Stimulated activated CD4-positive, alpha-beta T cell treated with anti-CD3 and anti-CD28 coated beads, TNF-alpha, amount 100 ng/mL, for 24 hours (primary cell): ENCODE results near the gene HABP2.

Experiments
- DNase-seq, 3 experiments: peaks; one replicate each; pipeline ENCODE4 v3.0.0-alpha.2; 2020; ENCODE audit warnings: low read depth in 3 of 3

Gene HABP2

DNA sequence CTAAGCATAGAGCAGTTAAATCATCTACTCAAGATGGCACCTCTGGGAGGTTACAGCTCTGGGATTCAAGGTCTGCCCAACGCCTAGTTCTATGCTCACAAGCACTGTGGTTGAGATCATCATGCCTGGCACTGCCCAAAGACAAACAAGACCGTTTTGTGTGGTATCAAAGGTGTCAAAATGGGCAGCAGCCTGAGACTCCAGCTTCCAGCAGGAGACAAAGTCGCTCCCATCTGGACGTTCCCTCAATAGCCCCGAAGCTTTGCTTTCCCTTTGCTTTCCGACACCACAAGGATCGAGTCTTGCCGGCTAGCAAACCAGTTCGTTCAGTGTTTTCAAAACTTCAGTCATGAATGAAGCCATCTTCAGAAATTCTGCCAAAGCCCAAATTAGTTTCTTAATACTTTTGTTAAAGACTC, 5.1 kb downstream of the HABP2 start:
- DNase-seq, result no peak

DNA sequence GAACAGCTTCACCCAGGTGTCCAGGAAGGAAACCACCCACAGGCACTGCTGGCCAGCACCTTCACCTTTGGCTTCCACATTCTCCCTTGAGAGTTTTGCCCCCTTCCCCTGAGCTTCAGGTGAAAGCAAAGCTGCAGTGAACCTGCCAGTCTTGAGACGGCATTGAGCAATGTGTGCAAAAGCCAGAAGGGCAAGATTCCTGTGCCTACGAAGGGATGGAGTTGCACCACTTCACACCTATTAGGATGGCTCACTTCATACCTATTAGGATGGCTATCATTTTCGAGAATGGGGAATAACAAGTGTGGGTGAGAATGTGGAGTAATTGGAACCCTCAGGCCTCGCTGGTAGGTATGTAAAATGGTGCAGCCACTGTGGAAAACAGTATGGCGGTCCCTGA, 7.2 kb downstream of the HABP2 start:
- no peak for DNase-seq

DNA sequence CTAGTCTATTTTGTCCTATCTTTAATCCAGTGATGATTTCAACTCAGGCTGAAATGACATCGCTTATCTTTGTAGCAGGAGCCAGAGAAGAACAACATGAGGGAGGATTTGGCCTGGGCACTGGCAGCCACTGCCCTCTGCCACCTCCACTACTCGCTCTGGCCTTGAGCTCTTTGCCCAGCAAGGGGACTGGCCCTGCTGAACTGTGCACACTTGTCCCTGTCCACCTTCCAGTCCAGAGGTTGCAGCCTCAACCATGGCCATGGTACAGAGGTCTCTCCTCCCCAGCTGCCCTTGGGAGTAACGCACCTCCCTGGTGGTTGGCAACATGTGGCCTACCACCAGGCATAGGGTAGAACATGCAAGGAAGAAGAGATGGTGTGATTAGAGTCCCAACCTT, 8.4 kb downstream of the HABP2 start:
- DNase-seq, result no peak

DNA sequence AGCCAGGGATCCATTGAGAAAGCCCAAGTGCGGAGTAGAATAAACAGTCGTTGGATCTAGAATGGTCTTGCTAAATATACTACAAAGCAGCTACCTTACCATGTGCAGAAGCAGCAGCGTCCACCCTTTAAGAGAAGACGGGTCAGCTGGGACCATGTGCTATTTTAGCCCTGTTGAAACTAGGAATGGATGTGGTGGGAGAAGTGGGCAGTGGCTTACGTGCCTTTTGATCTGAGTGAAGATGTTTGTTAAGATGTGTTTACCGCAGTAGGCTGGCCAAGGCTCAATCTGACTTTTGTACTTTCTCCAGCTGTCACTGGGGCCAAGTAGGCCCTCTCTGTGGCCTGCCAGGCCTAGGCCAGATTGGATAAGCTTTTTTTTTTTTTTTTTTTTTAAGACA, 9.2 kb downstream of the HABP2 start:
- no peak for DNase-seq

DNA sequence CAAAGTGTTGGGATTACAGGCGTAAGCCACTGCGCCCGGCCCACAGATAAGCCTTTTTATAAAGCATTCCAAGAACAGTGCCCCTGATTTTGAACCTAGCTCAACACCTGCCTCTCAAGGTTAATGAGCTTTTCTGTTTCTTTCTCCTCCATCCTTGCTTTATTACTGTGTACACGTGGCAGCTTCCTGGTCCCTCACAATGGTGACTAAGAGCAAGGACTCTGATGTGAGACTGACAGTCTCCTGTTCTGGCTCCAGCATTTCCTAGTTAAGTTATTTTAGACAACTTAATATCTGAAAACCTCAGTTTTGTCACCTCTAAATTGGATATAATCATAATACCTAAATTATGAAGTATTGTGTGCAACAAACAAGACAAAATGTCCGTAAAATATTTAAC, 9.9 kb downstream of the HABP2 start:
- DNase-seq, result no peak

DNA sequence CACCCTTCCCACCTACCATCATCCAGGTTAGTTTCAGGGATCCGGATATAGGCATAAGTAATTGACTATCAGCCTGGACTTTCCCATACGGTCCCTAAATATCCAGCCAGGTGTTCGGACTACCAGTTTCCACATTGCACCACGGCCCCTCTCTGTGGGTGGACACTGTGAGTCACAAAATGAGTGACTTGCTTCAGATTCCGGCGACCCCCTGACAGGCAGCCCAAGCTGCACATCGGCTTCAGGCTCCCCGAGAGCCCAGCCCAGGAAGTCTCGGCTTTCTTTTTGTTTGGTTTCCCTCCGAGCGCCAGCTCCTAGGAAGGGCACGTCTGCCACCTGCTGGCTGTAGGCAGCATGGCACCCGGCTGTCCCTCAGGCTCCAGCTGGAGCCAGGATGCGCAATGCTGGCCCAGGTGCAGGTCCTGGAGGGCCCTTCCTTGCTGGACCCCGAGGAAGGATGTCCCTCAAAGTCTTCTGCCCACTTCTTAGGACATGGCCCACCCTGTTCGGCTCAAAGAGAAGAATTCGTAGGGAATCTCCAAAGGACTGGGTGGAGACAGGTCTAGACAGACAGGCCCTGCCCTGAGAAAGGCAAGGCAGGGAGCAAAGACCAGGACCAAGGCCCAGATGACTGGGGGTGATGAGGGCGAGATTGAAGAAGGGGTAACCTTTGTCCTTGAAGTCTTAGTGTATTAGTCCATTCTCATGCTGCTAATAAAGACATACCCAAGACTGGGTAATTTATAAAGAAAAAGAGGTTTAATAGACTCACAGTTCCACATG, 10.6 kb downstream of the HABP2 start:
- peak; percentile 40 to 69 (median 41) for DNase-seq

DNA sequence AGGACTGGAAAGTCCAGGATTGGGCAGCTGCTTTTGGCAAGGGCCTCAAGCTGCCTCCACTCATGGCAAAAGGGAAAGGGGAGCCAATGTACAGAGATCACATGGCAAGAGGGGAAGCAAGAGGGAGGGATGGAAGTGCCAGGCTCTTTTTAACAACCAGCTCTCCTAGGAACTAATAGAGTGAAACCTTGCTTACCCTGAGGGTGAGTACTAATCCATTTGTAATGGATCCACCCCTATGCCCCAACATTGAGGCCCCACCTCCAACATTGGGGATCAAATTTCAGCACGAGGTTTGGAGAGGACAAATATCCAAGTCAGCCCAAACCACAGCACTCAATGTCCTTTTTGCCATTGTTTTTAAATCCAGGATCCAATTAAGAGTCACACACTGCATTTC, 12.5 kb downstream of the HABP2 start:
- no peak for DNase-seq

DNA sequence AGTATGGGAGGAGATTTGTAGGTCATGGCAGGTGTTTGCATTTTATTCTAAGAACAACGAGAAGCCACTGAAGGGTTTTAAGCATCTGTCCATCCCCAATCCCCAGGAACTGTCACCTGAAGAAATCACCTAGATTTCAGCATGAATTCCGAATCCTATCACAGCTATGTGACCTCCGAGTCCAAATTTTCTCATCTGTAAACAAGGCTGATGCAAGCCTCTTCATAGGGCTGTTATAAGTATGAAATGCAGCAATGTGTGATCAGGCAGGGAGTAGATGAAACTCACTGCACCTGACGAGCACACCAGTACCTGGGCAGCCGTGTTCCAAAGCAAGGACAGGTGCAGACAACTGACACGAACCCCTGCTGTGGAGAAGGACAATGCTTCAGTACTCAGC, 14.0 kb downstream of the HABP2 start:
- no peak for DNase-seq

DNA sequence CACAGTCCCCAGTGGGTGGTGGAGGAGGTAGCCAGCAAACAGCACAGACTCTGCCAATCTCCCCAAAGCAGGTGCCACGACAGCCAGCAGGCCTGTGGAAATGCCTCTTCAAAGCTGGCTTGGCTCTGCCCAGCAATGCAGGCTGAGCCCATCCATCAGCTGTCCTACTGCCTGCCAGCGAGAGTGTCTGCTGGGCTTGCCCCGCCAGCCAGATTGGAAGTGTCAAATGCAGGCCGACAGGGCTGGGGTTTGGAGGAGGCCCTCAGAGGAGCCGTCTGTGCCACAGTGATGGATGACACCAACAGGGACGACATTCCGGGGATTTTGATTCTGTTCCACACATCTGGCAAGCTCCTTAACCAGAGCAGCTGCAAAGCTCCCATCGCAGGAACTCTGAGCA, 16.7 kb downstream of the HABP2 start:
- DNase-seq, result no peak

DNA sequence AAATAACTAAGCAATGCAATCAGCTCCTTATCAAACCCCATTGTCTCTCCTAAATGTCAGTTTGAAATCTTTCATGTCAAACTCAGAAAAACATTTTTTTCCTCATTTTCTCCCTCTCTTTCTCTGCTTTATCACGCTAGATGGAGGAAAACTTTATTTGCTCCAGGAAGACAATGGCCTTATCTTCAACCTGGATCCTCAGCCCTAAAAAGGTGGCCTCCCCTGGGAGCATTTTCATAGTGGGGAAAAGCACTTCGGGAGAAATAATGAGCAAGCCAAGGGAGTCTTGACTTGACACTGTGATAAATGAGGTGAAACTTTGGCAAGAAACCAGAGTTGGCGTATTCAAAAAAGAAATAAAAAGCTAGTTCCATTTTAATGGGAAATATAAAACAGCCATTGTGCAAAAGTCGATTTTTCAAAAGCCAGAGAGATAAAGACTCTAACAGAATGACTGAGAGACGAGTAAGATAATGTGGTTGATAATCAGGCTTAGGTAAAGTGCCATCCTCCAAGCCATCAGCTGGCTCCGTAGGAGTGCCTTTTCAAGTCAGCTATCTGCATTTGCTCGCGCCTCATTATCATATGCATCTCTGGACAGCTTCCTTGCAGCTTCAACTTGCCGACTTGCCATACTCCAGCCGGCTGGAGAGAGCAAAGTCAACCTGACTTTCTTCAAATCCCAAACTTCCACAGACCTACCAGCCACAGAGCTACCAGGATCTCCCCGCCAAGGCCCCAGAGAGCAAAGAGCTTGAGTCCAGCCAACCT, 19.9 kb downstream of the HABP2 start:
- no peak for DNase-seq

DNA sequence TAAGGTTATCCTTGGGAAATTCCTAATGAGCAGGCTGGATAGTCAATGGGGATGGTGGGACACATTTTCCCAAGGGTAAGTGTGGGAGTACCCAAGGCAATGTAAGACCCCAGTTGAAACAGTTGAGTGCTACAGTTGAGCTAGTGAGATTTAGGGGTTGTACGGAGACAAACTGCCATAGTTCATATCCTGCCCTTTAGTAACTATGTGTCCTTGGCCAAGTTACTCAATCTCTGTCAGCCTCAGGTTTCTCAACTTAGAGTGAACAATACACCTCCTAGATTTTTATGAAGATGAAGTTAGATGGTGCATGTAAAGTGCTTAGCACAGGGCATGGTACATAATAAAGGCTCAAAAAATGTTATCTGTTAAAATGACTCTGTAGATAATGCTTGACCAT, 20.5 kb downstream of the HABP2 start:
- no peak for DNase-seq

DNA sequence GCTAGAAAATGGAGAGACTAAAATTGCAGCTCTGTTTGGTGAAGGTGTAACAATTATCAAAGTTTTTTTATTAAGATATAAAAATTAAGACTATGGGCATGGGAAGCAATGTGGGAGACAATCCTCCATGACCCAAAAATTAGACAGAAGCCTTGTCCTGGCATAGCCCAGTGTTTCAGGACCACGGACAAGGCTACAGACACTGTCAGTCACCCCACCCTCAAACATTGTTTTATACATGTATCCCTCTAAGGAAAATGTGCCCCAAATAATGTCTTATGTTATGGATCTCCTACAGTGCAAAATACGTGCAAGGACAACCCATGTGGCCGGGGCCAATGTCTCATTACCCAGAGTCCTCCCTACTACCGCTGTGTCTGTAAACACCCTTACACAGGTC, 24.0 kb downstream of the HABP2 start:
- DNase-seq, result no peak

DNA sequence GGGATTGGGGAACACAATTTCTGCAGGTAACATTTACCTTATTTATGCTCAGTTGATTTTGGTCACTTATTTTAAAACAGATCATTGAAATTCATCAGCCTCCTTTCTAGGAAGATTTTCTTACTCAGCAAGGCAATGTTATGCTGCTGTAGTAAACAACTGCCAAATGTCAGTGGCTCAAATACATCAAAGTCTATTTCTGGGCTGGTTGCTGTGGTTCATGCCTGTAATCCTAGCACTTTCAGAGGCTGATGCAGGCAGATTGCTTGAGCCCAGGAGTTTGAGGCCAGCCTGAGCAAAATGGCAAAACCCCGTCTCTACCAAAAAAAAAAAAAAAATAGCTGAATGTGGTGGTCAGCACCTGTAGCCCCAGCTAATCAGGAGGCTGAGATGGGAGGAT, 25.9 kb downstream of the HABP2 start:
- no peak for DNase-seq

DNA sequence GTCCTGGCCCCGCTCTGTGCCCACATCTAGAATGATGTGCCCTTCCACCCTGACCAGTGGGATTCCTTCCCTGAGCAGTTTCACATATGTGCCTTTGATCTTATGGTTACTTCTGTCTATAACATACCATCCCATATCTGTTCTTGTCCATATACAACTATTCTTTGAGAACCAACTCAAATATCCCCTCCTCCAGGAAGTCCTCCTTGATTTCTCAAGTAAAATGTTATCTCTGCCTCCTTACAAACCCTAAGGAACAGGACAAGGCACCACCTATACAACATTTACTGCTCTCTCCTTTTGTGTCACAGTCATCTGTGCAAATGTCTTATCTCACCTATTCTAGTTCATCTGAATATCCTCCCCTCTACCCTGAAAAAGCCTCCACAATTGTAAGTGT, 28.2 kb downstream of the HABP2 start:
- no peak for DNase-seq

DNA sequence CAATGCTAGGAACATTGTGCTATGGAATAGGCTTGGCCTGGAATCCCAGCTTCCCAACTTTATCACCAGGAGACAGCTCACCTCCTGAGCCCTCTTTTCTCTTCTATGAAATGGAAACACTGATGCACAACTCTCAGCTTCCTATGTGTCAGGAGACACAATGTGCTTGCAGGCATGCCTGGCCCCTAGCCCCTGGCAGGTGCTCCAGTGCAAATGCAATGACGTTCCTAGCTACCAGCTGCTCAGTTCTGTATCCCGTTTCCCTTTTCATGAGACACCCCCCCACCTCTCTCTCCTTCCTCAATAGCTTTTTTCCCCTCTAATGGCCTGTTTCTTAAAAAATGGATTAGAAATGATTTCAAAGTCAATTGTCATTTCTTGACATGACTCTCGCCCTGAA, 30.7 kb downstream of the HABP2 start:
- DNase-seq, result no peak

DNA sequence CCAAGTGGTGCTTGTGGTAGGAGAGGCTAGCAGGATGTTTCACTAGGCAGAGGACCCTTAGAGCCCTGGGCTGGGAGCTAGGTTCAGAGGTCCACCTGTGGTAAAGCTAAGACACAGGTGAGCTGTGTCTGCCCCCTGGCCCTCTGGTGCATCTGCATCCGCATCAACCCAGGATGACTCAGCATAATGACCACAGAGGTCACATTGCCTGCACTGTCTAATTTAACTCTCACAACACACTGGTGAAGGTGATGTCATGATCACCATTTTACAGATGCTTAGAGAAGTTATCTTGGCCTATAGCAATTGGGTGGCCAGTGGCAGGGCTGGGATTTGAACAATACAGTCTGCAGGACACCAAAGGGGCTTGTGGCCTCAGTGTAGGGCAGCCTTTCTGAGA, 33.1 kb downstream of the HABP2 start:
- no peak for DNase-seq

DNA sequence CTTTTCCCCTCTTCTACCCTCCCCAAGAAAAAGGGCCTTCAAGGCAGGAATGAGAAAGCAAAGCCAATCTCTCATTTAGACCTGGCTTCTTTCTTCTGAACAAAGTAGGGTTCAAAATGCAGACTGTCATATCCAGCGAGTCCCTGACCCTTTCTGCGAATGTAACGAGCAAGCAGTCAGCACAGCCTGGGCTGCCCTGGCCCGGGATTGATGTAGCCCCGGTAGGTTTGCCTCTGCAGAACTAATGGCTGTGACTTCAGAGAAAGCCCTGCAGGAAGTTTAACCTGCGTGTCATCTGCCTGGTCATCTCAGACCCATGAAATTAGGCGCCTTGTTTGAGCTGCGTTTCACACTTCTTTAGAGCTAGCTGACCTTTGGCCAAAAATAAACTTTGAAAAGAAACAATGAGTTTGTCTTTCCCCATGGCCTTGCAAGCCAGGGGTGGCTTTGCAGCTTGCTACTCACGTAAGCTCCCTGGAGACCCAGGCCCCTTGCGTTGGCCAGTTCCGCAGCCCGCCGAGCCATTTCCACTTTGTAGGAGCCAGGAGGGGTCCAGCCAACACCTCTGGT, 36.4 kb downstream of the HABP2 start:
- no peak for DNase-seq

DNA sequence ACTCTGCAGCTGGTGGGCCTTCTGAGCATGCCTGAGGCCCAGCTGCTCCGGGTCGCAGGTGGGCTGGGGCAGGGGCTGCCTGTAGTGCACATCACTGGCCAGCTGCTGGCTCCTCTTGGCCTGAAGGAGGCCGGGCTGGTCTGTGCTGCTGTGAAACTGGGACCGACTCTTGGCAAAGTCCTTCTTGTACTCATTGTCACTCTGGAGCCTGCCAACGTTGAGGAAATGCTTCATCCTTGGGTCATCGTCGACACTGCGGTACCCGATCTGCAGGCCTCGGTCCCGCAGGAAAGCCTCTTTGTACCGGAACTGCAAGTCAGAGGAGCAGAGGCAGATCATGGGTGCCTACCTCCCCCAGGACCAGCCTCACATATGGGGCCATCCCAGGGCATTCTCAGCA, 37.7 kb downstream of the HABP2 start:
- no peak for DNase-seq

DNA sequence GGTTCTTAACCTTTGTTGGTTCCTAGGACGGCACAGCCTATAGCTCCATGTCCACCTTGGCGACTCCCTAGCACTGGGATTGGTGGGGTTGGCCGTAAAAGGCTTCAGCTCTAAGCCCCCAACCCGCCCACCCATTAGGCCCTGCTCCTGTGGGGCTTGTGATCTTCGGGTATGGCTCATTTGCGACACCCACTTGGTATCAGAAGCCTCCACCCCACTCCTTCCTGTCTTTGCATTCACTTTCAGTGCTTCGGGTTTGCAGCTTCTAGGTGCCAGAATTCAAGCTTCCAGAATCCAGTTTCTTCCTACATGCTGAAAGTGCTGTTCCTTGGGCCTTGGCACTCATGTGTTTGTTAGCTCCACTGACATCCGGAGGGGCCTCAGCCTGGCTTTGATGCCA, 39.5 kb downstream of the HABP2 start:
- no peak for DNase-seq

DNA sequence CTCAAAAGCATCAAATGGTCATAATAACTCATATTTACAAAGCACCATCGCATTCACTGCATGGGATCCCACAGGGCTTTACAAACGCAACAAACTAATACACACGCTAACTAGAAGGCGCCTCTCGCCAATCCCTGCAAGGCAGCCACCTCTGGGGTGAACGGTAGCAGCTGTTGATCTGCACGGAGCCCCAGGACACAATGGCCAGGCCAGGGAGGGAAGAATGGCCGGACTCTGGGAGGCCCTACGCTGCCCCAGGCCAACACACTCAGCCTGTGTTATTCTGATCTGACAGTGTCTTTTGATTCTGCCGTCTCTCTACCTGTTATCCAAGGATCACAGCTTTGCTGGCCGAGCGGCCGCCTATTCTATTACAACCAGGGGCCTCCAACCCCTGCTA, 41.8 kb downstream of the HABP2 start:
- DNase-seq, result no peak

DNA sequence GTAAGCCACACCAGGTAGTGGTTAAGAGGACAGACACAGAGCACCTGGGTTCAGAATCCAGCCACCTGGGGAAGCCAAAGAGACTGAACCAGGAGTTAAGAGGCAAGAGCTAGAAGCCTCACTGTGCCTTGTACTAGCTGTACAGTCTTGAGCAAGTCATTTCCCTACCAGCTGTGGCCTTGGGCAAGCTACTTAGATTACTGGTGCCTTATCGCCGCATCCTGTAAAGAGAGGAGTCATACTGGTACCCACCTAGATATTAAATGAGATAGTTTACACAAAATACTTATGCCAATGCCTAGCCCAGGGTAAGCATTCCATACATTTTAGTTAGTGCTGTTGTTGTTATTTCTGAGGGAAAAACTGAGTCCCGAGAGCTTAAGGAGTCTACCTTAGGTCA, 47.7 kb downstream of the HABP2 start:
- no peak for DNase-seq

DNA sequence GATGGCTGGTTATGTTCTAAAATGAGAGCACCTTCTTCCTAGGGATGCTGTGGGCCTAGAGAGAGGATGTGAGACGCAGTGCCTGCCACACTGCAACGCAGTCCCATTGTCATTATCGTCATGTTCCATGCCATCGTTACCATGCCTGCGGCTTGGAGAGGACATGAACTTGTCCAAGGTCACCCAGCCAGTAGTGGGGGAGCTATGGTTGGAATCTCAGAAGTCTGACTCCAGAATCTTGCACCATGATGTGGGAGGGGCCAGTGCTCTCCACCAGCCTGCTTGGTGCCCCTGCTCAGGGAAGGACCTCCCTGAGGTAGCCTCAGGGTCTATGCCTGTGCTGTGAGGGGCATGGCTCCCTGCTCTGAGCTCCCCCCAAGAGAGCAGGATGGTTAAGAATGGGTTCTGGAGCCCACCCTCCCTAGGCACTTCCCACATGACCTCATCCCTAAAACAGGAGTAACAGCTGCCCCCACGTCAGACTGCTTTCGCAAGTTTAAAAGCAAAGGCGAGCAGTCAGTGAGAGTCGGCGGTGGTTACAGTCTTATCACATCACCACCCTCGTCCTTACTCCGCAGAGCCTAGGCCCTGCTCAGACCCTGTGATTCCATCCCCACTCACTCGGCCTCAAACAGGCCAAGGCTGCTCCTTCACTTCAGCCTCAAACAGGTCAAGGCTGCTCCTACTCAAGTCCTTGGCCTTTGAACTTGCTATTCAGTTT, 50.4 kb downstream of the HABP2 start:
- no peak for DNase-seq

DNA sequence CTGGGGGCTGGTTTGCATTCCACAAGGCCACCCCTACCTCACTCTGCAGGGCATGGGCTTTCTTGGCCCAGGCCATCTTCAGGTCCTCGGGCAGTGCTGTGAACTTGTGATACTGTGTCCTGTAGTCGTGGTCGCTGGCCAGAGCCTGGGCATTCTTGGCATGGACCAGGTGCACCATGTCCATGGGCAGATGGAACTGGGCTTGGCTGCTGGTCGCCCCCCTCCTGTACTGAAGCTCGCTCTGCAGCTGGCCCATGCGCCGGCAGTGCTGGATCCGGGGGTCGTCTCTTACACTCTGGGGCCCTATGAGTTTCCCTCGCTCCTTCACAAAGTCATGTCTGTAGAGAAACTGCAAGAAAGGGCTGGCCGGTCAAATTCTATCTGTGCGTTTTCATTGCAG, 51.7 kb downstream of the HABP2 start:
- DNase-seq, result no peak
